ENCODE data around the gene SLC25A39. TPM values are rescaled to one million over a fixed set of nuclear protein-coding genes. Genes with fewer than 3 reads are reported as not detected.

Gene SLC25A39
- total and polyA plus RNA-seq, 2 of the 4 experiments (the other 2 are of a cell fraction) = 49.1 to 99.7 TPM

GRCh38 chr17:44318077-44318892 is 6.3 kb downstream of the SLC25A39 start:
- no peak overlapping the region for H4K91ac ChIP-seq (ENCODE audit: insufficient read depth, low read depth, low read length)
- peaks cover 4% of the 10 kb centered on the region; the same call in 1 of the 2 replicates for H3K4me1 ChIP-seq (ENCODE audit: control insufficient read depth, insufficient read depth, low read length)
- H4K8ac ChIP-seq (ENCODE audit: low read depth in 2 of 2, low read length in 2 of 2) = no peak overlapping the region
- peak overlapping the region; percentile 45 for H2AK9ac ChIP-seq (replicated peaks; ENCODE audit: low read depth, low read length, poor library complexity)
- WGBS, 2 experiments (ENCODE audit: extremely low coverage in 2 of 2, insufficient read length in 1 of 2) = 84% methylated on average over 6 of the region's 15 CpGs; no CpG with 5 or more reads in 1 of the 2 experiments
- intact Hi-C loops (cut with micrococcal nuclease) (no loop called here), dilution Hi-C loops (cut with HindIII; ENCODE audit: low sequenced_read_pairs, unreplicated experiment) (no loop called here), in situ Hi-C loops (cut with MboI; ENCODE audit: low sequenced_read_pairs) (no loop called here)
- H2BK120ac ChIP-seq (ENCODE audit: low read depth, low read length) = no peak overlapping the region
- no peak overlapping the region for H3K18ac ChIP-seq (ENCODE audit: low read depth, low read length)
- H2BK5ac ChIP-seq (ENCODE audit: low read depth, low read length, poor library complexity, severe bottlenecking) = no peak overlapping the region
- no peak overlapping the region for H2BK15ac ChIP-seq (ENCODE audit: low read depth, low read length)
- TF ChIP-seq RFX5 (IDR thresholded peaks at IDR 0.05; ENCODE audit: low read depth, low read length) (no peak), MXI1 (IDR thresholded peaks at IDR 0.05; ENCODE audit: borderline replicate concordance, low read depth, low read length) (no peak), MAZ (IDR thresholded peaks at IDR 0.05; ENCODE audit: borderline replicate concordance, low read depth, low read length) (no peak), FOS (IDR thresholded peaks at IDR 0.05; ENCODE audit: low read depth, low read length) (no peak), CEBPB (IDR thresholded peaks at IDR 0.05; ENCODE audit: low read depth, low read length) (no peak), RAD21 (IDR thresholded peaks at IDR 0.05; ENCODE audit: low read length) (no peak), ELK1 (IDR thresholded peaks at IDR 0.05; ENCODE audit: borderline replicate concordance, low read depth, low read length) (no peak), MAFK (IDR thresholded peaks at IDR 0.05; ENCODE audit: low read depth, low read length) (no peak)
- H3K56ac ChIP-seq (ENCODE audit: extremely low read depth, insufficient read depth, low read length) = no peak overlapping the region
- H3K23ac ChIP-seq (ENCODE audit: low read depth, low read length) = no peak overlapping the region
- ChIA-PET POLR2A (ENCODE audit: unreplicated experiment) (no interaction called here), CTCF (no interaction called here)
- no peak overlapping the region for H4K5ac ChIP-seq (ENCODE audit: low read depth, low read length)
- no peak overlapping the region for H3K4me2 ChIP-seq (ENCODE audit: low read depth, low read length)
- peaks cover 41% of the 10 kb centered on the region for H3K27me3 ChIP-seq (ENCODE audit: control insufficient read depth, insufficient read depth, low read length)
- peaks cover under 1% of the 10 kb centered on the region; the same call in 1 of the 2 replicates for H3K9me1 ChIP-seq (ENCODE audit: insufficient read depth, low read length)
- ATAC-seq (ENCODE audit: low read depth) (no peak; the same call in 1 of the 2 replicates), DNase-seq (no peak)
- H3K4me3 ChIP-seq (ENCODE audit: insufficient read depth, low read depth, low read length) = no peak overlapping the region
- no peak overlapping the region for H3K27ac ChIP-seq (ENCODE audit: insufficient read depth, low read length)
- no peak overlapping the region for H2AFZ ChIP-seq (replicated peaks; ENCODE audit: low read length, poor library complexity)
- peaks cover 0 to 7% of the 10 kb centered on the region in 2 experiments; a peak in 3 of 4 replicates for H3K79me1 ChIP-seq (ENCODE audit: low read depth in 1 of 2, low read length in 2 of 2)
- H3K4ac ChIP-seq (ENCODE audit: low read depth, low read length) = no peak overlapping the region
- H2AK5ac ChIP-seq (ENCODE audit: low read depth, low read length) = no peak overlapping the region
- H3K9me3 ChIP-seq (ENCODE audit: control insufficient read depth, insufficient read depth, low read length) = peaks cover 5% of the 10 kb centered on the region
- peaks cover 4% of the 10 kb centered on the region for H4K20me1 ChIP-seq (ENCODE audit: insufficient read depth, low read length)
- no TSS peak for BruUV-seq (replicated peaks)
- no peak overlapping the region for H3K9ac ChIP-seq (ENCODE audit: low read depth, low read length)
- no peak overlapping the region for H2BK20ac ChIP-seq (ENCODE audit: low read depth, low read length)
- peaks cover 24% of the 10 kb centered on the region for H3K36me3 ChIP-seq (ENCODE audit: control insufficient read depth, insufficient read depth, low read length)
- H3K14ac ChIP-seq (replicated peaks; ENCODE audit: low read depth, low read length) = no peak overlapping the region

Data from IMR-90 (cell line).